Coronary artery (tissue), 2 donors: ENCODE results near the gene CD34.

Source experiments
- DNase-seq: peaks from one replicate; pipeline ENCODE4 v3.0.0-alpha.2; 2017; ENCODE audit warnings: low spot score
- H3K27ac ChIP-seq, 2 donors: fragments of 200-600 bp; sonication (generic); one replicate each; pipeline ENCODE4 v1.5.1; 2016 to 2019
- H3K4me3 ChIP-seq: fragments of 200-600 bp; sonication (generic); 2 replicates; pipeline ENCODE4 v1.5.1; 2016; ENCODE audit warnings: mild to moderate bottlenecking, moderate library complexity
- TF ChIP-seq, protein P1 (sequence below): fragments of 200-600 bp; sonication (generic); IDR thresholded peaks from one replicate; pipeline ENCODE4 v1.5.1; 2019; ENCODE audit warnings: antibody characterized with exemption

CD34 gene

GRCh38 chr1:207910591-207911354, at the start of gene CD34:
Gene CD34 (minus strand): TSS chr1:207911125. CDS start chr1:207911080, 45 bp downstream.
- H3K4me3 ChIP-seq: peak within 1 kb of the TSS; percentile 75
- TF ChIP-seq, protein P1, sequence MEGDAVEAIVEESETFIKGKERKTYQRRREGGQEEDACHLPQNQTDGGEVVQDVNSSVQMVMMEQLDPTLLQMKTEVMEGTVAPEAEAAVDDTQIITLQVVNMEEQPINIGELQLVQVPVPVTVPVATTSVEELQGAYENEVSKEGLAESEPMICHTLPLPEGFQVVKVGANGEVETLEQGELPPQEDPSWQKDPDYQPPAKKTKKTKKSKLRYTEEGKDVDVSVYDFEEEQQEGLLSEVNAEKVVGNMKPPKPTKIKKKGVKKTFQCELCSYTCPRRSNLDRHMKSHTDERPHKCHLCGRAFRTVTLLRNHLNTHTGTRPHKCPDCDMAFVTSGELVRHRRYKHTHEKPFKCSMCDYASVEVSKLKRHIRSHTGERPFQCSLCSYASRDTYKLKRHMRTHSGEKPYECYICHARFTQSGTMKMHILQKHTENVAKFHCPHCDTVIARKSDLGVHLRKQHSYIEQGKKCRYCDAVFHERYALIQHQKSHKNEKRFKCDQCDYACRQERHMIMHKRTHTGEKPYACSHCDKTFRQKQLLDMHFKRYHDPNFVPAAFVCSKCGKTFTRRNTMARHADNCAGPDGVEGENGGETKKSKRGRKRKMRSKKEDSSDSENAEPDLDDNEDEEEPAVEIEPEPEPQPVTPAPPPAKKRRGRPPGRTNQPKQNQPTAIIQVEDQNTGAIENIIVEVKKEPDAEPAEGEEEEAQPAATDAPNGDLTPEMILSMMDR: no peak
- DNase-seq: no peak
- peak within 1 kb of the TSS; percentile 74 to 87 for H3K27ac ChIP-seq

DNA sequence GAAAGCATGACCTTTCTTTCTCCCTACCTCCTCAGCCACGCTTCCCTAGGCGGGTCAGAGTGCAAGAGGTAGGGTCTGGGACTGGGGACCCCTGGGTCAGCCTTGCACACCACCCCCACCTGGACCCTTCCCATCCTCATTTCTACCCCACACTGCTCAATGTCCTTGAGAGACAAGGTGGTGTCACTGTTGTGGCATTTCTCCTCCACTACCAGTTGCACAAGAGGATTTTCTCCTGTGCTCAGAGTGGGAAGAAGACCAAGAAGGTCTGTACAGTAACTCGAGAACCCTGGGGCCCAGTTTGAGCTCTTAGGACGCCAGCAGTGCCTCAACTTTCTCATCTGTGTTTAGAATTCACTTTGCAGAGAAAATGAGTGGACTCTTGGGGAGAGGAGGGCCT, 49.4 kb upstream of the CD34 start:
- DNase-seq: no peak
- TF ChIP-seq, protein P1: no peak
- Histone ChIP-seq H3K4me3 (peak overlapping the region; percentile 78), H3K27ac (peak overlapping the region; percentile 86 to 92)

- no peak for DNase-seq
- TF ChIP-seq, protein P1: no peak
- Histone ChIP-seq H3K4me3 (peak overlapping the region; percentile 78), H3K27ac (peak overlapping the region; percentile 86 to 92)
Observed at GRCh38 chr1:207959910-207960309, 49.0 kb upstream of the CD34 start.

DNA sequence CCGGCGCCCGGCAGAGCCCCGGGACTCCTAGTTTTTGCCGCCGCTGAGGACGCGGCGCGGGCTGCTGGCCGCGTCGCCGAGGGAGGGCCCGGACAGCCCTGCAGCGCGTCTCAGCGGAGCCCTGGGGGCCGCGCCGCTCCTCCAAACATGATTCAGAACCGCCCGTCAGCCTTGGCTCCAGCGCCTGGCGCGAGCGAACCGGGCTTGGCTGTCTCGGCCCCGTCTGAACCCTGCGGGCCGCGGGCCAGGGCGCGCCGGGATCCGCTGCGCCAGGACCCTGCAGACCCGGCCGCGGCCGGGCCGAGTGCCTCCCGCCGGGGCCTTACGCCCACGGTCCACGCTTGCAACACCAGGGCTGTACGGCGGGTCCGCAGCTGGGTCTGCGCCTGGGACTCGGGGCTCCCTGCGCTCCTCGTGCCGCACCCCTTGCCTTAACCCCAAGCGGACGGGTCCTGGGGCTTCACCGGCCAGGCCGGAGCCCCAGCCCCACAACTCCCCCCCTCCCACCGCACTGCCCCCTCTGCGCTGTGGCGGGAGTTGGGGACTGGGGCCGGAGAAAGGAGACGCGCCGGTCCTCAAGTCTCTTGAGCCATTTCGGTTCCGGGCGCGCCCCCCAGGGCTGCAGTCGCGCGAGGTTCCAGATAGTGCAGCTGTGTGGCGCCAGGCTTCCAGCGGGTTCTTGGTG, 48.4 kb upstream of the CD34 start:
- H3K4me3 ChIP-seq: peak overlapping the region; percentile 78
- DNase-seq: peak; percentile 92
- H3K27ac ChIP-seq: peak overlapping the region; percentile 86 to 92
- TF ChIP-seq, protein P1: no peak

GRCh38 chr1:207958376-207959139, 47.6 kb upstream of the CD34 start:
- no peak for DNase-seq
- peak overlapping the region; percentile 86 to 92 for H3K27ac ChIP-seq

DNA sequence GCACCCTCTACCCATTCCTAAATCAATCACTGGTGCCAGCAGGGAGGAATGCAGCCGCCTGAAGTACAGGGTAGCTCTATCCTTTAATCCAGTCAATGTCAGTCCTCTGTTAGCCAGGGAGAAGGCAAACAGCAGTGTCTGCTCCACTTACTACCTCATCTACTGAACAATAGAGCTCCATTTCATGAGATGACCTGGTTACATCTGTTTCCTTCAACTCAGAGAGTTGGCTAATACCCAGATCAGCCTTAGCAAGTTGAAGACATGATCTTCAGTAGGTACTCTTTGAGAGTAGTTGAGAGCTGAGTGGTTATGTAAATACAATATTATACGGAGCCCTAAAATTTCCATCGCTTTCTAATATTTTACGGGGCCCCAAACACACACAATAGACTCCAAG, 46.1 kb upstream of the CD34 start:
- TF ChIP-seq, protein P1: no peak
- no peak for DNase-seq
- H3K4me3 ChIP-seq: no peak overlapping the region
- no peak overlapping the region for H3K27ac ChIP-seq

More at GRCh38 chr1:207958376-207959139, 47.6 kb upstream of the CD34 start:
- TF ChIP-seq, protein P1: no peak
- H3K4me3 ChIP-seq: peak overlapping the region; percentile 78
